Stomach (tissue), 4 donors: ENCODE data around the gene GRB7.

Experiments
- CTCF ChIP-seq, 7 experiments: fragments of 450-650 bp in 4 of 7; fragments of 200-600 bp in 3 of 7; sonication (generic) in 3 of 7; IDR thresholded peaks; one replicate each; pipeline ENCODE4 v1.5.1; 2016 to 2019; ENCODE audit warnings: antibody characterized with exemption in 7 of 7, control low read depth in 2 of 7, mild to moderate bottlenecking in 1 of 7
- EP300 ChIP-seq: sonication (generic); formaldehyde crosslinking; IDR thresholded peaks from one replicate; pipeline ENCODE4 v1.6.1; 2017; ENCODE audit warnings: antibody characterized with exemption
- POLR2A ChIP-seq, 4 donors: fragments of 450-650 bp; IDR thresholded peaks; one replicate each; pipeline ENCODE4 v1.6.1; 2016; ENCODE audit warnings: antibody characterized with exemption in 4 of 4, control low read depth in 2 of 4, mild to moderate bottlenecking in 1 of 4, moderate library complexity in 1 of 4

GRCh38 chr17:39722965-39723848 lies 14.5 kb upstream of the GRB7 start:
- TF ChIP-seq POLR2A (IDR thresholded peaks at IDR 0.05) (no peak), CTCF (IDR thresholded peaks at IDR 0.05) (no peak), EP300 (no peak)
